ENCODE results near the gene LPAR6.
"Not testable (repeated sequence)": the region's sequence is repeated elsewhere in the genome, so short reads cannot be mapped to it uniquely, and the experiment has no call there.

The LPAR6 gene, protein sequence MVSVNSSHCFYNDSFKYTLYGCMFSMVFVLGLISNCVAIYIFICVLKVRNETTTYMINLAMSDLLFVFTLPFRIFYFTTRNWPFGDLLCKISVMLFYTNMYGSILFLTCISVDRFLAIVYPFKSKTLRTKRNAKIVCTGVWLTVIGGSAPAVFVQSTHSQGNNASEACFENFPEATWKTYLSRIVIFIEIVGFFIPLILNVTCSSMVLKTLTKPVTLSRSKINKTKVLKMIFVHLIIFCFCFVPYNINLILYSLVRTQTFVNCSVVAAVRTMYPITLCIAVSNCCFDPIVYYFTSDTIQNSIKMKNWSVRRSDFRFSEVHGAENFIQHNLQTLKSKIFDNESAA

DNA sequence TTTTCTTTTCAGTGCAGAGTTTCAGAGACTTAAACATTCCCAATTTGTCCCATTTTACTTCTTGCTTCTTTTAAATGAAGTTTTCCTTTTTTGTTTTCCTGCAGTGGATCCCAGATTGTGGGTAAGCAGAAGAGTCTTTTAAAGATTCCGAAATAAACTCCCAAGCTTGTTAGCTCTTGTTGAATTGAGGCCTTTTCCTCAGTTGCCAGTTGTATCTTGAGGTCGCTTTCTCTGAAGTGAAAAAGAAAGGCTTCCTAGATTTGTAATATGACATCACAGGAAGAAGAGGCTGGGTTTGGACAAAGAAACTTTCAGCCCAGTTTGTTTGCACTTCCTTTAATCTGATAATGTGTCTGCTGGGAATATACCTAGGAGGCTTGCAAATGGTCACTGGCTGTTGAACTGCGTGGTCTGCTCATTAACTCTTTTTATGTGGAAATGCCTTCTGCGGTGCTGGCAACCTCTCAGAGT is at the start of gene LPAR6:
Gene LPAR6 (minus strand): TSS at position 233 of the 471 bp plus-strand sequence. CDS start 690 bp downstream, outside the sequence.
- peak within 1 kb of the TSS; percentile 57 for H3K4me3 ChIP-seq (ENCODE audit: control insufficient read depth, low read depth, low read length)
- DNase-seq (ENCODE audit: low read depth), result no peak
- TF ChIP-seq, protein P1, sequence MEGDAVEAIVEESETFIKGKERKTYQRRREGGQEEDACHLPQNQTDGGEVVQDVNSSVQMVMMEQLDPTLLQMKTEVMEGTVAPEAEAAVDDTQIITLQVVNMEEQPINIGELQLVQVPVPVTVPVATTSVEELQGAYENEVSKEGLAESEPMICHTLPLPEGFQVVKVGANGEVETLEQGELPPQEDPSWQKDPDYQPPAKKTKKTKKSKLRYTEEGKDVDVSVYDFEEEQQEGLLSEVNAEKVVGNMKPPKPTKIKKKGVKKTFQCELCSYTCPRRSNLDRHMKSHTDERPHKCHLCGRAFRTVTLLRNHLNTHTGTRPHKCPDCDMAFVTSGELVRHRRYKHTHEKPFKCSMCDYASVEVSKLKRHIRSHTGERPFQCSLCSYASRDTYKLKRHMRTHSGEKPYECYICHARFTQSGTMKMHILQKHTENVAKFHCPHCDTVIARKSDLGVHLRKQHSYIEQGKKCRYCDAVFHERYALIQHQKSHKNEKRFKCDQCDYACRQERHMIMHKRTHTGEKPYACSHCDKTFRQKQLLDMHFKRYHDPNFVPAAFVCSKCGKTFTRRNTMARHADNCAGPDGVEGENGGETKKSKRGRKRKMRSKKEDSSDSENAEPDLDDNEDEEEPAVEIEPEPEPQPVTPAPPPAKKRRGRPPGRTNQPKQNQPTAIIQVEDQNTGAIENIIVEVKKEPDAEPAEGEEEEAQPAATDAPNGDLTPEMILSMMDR (IDR thresholded peaks at IDR 0.05; ENCODE audit: control insufficient read depth, insufficient read depth, low read depth, low read length, missing control alignments), result no peak

DNA sequence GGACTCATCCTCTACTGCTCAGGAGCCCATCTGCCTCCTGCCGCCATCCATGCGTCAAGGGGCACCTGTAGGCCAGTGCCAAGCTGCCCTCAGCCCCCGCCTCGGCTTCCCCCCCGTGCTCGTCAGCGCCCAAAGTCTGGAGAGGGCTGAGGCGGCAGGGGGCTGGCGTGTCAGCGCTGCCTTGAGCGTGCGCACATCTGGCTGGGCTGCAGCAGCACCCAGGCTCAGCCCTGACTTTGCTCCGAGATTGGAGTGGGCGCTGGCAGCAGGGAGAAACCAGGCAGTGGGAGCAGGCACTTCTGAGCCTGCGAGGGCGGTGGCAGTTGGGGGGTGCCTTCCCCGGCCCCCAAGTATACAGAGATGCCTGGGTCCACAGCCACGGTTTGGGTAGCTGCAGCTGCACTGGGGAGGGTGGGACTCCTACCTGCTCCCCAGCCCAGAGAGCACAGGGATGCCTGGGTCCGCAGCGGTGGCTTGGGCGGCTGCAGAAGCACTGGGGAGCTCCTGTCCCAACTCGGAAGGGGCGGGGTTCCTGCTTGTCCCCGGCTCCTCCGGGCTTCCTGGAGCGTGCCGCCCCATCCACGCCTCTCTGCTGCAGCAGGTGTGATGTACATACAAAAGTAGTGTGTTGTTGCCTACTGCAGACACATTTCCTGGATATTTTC is 44.8 kb upstream of the LPAR6 start:
- DNase-seq (ENCODE audit: low read depth), result no peak
- TF ChIP-seq, protein P1 (IDR thresholded peaks at IDR 0.05; ENCODE audit: control insufficient read depth, insufficient read depth, low read depth, low read length, missing control alignments), result no peak
- H3K4me3 ChIP-seq (ENCODE audit: control insufficient read depth, low read depth, low read length), result no peak overlapping the region

DNA sequence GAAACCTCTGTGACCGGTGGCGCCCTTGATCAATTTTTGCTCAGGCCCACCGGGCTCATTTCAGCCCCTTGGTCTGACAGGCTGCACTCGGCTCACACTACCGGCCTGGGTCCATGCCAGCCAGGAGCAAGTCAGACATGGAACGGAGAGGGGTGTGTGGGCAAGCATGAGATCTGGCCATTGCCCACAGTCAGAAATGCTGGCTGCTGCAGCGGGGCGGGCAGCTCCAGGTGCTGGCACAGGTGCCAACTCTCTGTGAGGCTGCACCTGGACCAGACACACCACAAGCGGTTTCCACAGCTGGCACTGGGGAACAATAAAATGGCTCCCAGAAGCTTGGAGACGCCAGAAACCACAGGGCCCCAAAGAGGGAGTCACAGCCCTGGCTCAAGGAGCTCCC is 43.6 kb upstream of the LPAR6 start:
- no peak for DNase-seq (ENCODE audit: low read depth)
- TF ChIP-seq, protein P1 (IDR thresholded peaks at IDR 0.05; ENCODE audit: control insufficient read depth, insufficient read depth, low read depth, low read length, missing control alignments), result no peak

DNA sequence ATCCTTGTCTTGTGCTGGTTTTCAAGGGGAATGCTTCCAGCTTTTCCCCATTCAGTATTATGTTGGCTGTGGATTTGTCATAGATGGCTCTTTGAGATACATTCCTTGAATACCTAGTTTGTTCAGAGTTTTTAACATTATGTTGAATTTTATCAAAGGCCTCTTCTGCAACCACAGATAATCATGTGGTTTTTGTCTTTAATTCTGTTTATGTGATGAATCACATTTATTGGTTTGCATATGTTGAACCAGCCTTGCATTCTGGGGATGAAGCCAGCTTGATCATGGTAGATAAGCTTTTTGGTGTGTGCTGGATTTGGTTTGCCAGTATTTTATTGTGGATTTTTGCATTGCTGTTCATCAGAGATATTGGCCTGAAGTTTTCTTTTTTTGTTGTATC is 38.3 kb upstream of the LPAR6 start:
- not testable (repeated sequence) for H3K4me3 ChIP-seq (ENCODE audit: control insufficient read depth, low read depth, low read length)
- peak; percentile 82 for DNase-seq (ENCODE audit: low read depth)

More for the DNA sequence above, 43.6 kb upstream of the LPAR6 start:
- no peak overlapping the region for H3K4me3 ChIP-seq (ENCODE audit: control insufficient read depth, low read depth, low read length)

DNA sequence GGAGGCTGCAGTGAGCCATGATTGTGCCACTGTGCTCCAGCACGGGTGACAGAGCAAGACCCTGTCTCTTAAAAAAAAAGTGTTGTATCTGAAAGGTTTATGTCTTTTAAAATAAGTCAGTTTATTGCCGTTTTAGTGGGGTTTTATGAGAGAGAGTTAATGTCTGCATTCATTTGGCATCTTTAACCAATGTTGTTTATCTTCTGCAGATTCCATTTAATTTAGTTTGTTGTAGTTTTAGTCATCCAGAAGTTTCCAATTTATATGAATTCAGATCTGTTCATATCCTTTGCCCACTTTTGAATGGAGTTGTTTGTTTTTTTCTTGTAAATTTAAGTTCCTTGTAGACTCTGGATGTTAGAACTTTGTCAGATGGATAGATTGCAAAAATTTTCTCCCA is 36.7 kb upstream of the LPAR6 start:
- DNase-seq (ENCODE audit: low read depth), result no peak
- TF ChIP-seq, protein P1 (IDR thresholded peaks at IDR 0.05; ENCODE audit: control insufficient read depth, insufficient read depth, low read depth, low read length, missing control alignments), result no peak

DNA sequence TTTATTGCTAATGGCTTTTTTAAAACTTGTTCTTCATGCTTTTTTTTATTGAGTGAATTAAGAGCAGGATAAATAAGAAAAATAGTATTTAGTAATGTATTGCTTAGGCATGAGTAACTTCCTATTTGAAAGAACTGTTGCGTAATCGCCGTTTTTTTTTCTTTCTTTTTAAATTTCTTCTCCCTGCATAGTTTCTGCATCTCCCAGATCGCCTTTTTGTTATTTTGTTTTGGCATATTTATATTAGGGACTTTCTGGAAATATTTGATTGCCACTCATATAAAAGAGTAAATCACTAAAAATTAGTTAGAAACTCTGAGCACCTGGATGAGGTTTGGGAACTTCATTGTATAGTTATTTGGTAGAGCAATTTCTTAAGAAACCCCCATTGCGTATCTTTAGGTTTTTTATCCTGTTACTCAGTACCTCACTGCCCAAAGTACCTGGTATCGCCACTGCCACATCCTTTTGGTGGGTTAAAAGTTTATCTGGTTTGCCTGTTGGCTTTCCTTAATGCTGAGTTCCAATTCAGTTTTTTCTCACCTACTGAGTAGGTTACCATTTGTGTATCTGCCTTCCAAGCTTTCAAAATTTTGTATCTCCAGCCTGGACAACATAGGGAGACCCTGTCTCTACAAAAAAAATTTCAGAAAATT is 36.2 kb upstream of the LPAR6 start:
- TF ChIP-seq, protein P1 (IDR thresholded peaks at IDR 0.05; ENCODE audit: control insufficient read depth, insufficient read depth, low read depth, low read length, missing control alignments), result no peak
- DNase-seq (ENCODE audit: low read depth), result no peak
- H3K4me3 ChIP-seq (ENCODE audit: control insufficient read depth, low read depth, low read length), result no peak overlapping the region; the same call in 1 of the 2 replicates

More for the DNA sequence above, 36.7 kb upstream of the LPAR6 start:
- no peak overlapping the region for H3K4me3 ChIP-seq (ENCODE audit: control insufficient read depth, low read depth, low read length)

Measured in AG09309 (cell line).